Neural crest cell (in vitro differentiated cells): ENCODE measurements around the gene FGF12. TPM values are rescaled to one million over a fixed set of nuclear protein-coding genes. Genes with fewer than 3 reads are reported as not detected.
A peak's percentile ranks its signal among the peaks of the same experiment; 100 is the strongest.
"Not testable (repeated sequence)": the region's sequence is repeated elsewhere in the genome, so short reads cannot be mapped to it uniquely, and the experiment has no call there.

Source experiments
- DNase-seq: peaks from one replicate; pipeline ENCODE4 v3.0.0; 2021; ENCODE audit warnings: low read depth, mixed read lengths, low spot score
- H3K27ac Mint-ChIP-seq: one replicate; pipeline ENCODE4 v1.8.0; 2021; ENCODE audit warnings: mild to moderate bottlenecking, mixed read lengths; ENCODE audit not compliant: unreplicated experiment
- H3K27me3 Mint-ChIP-seq: 2 replicates; pipeline ENCODE4 v1.8.0; 2021; ENCODE audit warnings: low read depth, mild to moderate bottlenecking, mixed read lengths
- H3K36me3 Mint-ChIP-seq: 2 replicates; pipeline ENCODE4 v1.8.0; 2021; ENCODE audit warnings: low read depth, mild to moderate bottlenecking, mixed read lengths
- H3K4me1 Mint-ChIP-seq: 2 replicates; pipeline ENCODE4 v1.8.0; 2021; ENCODE audit warnings: mixed read lengths
- H3K4me3 Mint-ChIP-seq: one replicate; pipeline ENCODE4 v1.8.0; 2021; ENCODE audit warnings: mild to moderate bottlenecking, mixed read lengths
- H3K9me3 Mint-ChIP-seq: 2 replicates; pipeline ENCODE4 v1.8.0; 2021; ENCODE audit warnings: mixed read lengths
- CTCF ChIP-seq: fragments of 200-600 bp; sonication (generic); conservative IDR thresholded peaks from 2 replicates; pipeline ENCODE4 v1.5.0; 2021; ENCODE audit warnings: antibody characterized with exemption, mild to moderate bottlenecking
- long read RNA-seq: library from polyadenylated mRNA; unstranded; transcript quantifications from one replicate; pipeline ENCODE4 v2.0.0, GENCODE V29; 2020
- total RNA-seq: library from RNA; stranded (reverse); gene quantifications from 2 replicates; pipeline ENCODE4 v1.2.1, GENCODE V29; 2021

FGF12 gene
- 3.0 and 4.0 TPM in 2 replicates for total RNA-seq
- long read RNA-seq, partial matches to known transcripts, result 1 of 2 reads
- long read RNA-seq, other reads (novel, unspliced or antisense), result 1 of 2 reads

GRCh38 chr3:192727032-192727847 lies at the start of gene FGF12:
FGF12 (minus strand) TSS chr3:192727541.
- DNase-seq, result peak; percentile 67
- H3K4me3 Mint-ChIP-seq, result peak within 1 kb of the TSS; percentile 84
- H3K36me3 Mint-ChIP-seq, result no peaks in the 10 kb centered on the region
- H3K9me3 Mint-ChIP-seq, result no peaks in the 10 kb centered on the region
- no peak within 1 kb of the TSS for H3K27ac Mint-ChIP-seq
- no peak for TF ChIP-seq CTCF
- H3K27me3 Mint-ChIP-seq, result peaks cover 69% of the 10 kb centered on the region
- H3K4me1 Mint-ChIP-seq, result peaks cover 15% of the 10 kb centered on the region

- not testable (repeated sequence) for H3K4me1 Mint-ChIP-seq, H3K27ac Mint-ChIP-seq, DNase-seq, H3K27me3 Mint-ChIP-seq, H3K36me3 Mint-ChIP-seq, H3K4me3 Mint-ChIP-seq
- peaks cover 11% of the 10 kb centered on the region for H3K9me3 Mint-ChIP-seq
Observed at GRCh38 chr3:192774341-192774740, 47.0 kb upstream of the FGF12 start.

GRCh38 chr3:192772240-192772894 lies 45.0 kb upstream of the FGF12 start:
- TF ChIP-seq CTCF, result peak; percentile 60
- no peak overlapping the region for H3K27ac Mint-ChIP-seq
- H3K27me3 Mint-ChIP-seq, result peaks cover 2% of the 10 kb centered on the region
- DNase-seq, result peak; percentile 8
- H3K4me1 Mint-ChIP-seq, result no peaks in the 10 kb centered on the region
- H3K9me3 Mint-ChIP-seq, result peaks cover 11% of the 10 kb centered on the region
- H3K4me3 Mint-ChIP-seq, result no peak overlapping the region
- peaks cover 7% of the 10 kb centered on the region for H3K36me3 Mint-ChIP-seq

GRCh38 chr3:192758654-192759053 lies 31.3 kb upstream of the FGF12 start:
- H3K9me3 Mint-ChIP-seq, result peaks cover 17% of the 10 kb centered on the region
- H3K4me1 Mint-ChIP-seq, result peaks cover 9% of the 10 kb centered on the region
- no peak overlapping the region for H3K4me3 Mint-ChIP-seq
- H3K36me3 Mint-ChIP-seq, result peaks cover 8% of the 10 kb centered on the region
- DNase-seq, result no peak
- no peak for TF ChIP-seq CTCF
- H3K27ac Mint-ChIP-seq, result peak overlapping the region; percentile 31
- no peaks in the 10 kb centered on the region for H3K27me3 Mint-ChIP-seq

GRCh38 chr3:192751148-192751547 lies 23.8 kb upstream of the FGF12 start:
- no peak for TF ChIP-seq CTCF
- Mint-ChIP-seq H3K4me3 (no peak overlapping the region), H3K36me3 (no peaks in the 10 kb centered on the region), H3K27me3 (no peaks in the 10 kb centered on the region), H3K4me1 (peaks cover 20% of the 10 kb centered on the region), H3K9me3 (no peaks in the 10 kb centered on the region), H3K27ac (no peak overlapping the region)
- no peak for DNase-seq

- Mint-ChIP-seq H3K27me3 (no peaks in the 10 kb centered on the region), H3K9me3 (peaks cover under 1% of the 10 kb centered on the region), H3K27ac (no peak overlapping the region), H3K36me3 (peaks cover 1% of the 10 kb centered on the region), H3K4me1 (peaks cover 21% of the 10 kb centered on the region), H3K4me3 (no peak overlapping the region)
- no peak for TF ChIP-seq CTCF
- no peak for DNase-seq
Observed at GRCh38 chr3:192750201-192750600, 22.9 kb upstream of the FGF12 start.
